Neural cell (in vitro differentiated cells): Measurements from ENCODE around the gene HDAC11. TPM values are rescaled to one million over a fixed set of nuclear protein-coding genes. Genes with fewer than 3 reads are reported as not detected.
"Not testable (repeated sequence)": the region's sequence is repeated elsewhere in the genome, so short reads cannot be mapped to it uniquely, and the experiment has no call there.

Source experiments
- H2AFZ ChIP-seq: fragments of 200-600, 300-800 bp; sonication (generic), shearing (Covaris generic); 2 replicates; pipeline ENCODE4 v1.6.0; 2014; ENCODE audit warnings: low read depth, mild to moderate bottlenecking, antibody characterized with exemption, low read length, moderate library complexity
- H3F3A ChIP-seq: fragments of 200-600 bp; shearing (Covaris generic); 2 replicates; pipeline ENCODE4 v1.6.1; 2016; ENCODE audit warnings: mild to moderate bottlenecking, moderate library complexity, mixed read lengths, antibody characterized with exemption, low read length; ENCODE audit not compliant: insufficient read depth, poor library complexity, severe bottlenecking
- H3K27ac ChIP-seq: fragments of 200-600, 300-800 bp; sonication (generic), shearing (Covaris generic); 2 replicates; pipeline ENCODE4 v1.5.1; 2014; ENCODE audit warnings: mild to moderate bottlenecking, low read length, moderate library complexity
- H3K27me3 ChIP-seq: fragments of 300-800, 200-600 bp; sonication (generic), shearing (Covaris generic); 2 replicates; pipeline ENCODE4 v1.6.0; 2014; ENCODE audit warnings: mild to moderate bottlenecking, low read depth, low read length, moderate library complexity; ENCODE audit not compliant: insufficient read depth
- H3K36me3 ChIP-seq: fragments of 300-800, 200-600 bp; sonication (generic), shearing (Covaris generic); 2 replicates; pipeline ENCODE4 v1.5.1; 2014; ENCODE audit warnings: mild to moderate bottlenecking, antibody characterized with exemption, low read length, moderate library complexity; ENCODE audit not compliant: insufficient read depth
- H3K4me2 ChIP-seq: fragments of 300-800, 200-600 bp; sonication (generic), shearing (Covaris generic); 2 replicates; pipeline ENCODE4 v1.6.0; 2014; ENCODE audit warnings: mild to moderate bottlenecking, low read length
- H3K4me3 ChIP-seq: fragments of 300-800, 200-600 bp; sonication (generic), shearing (Covaris generic); 2 replicates; pipeline ENCODE4 v1.5.1; 2014; ENCODE audit warnings: mild to moderate bottlenecking, low read length, moderate library complexity
- H3K79me2 ChIP-seq: fragments of 200-600 bp; shearing (Covaris generic); replicated peaks from 2 replicates; pipeline ENCODE4 v1.6.0; 2014; ENCODE audit warnings: mild to moderate bottlenecking, low read length, moderate library complexity; ENCODE audit not compliant: insufficient read depth
- H3K9ac ChIP-seq: fragments of 300-800, 200-600 bp; sonication (generic), shearing (Covaris generic); 2 replicates; pipeline ENCODE4 v1.6.1; 2016; ENCODE audit warnings: mild to moderate bottlenecking, low read length, mixed read lengths
- H3K9me2 ChIP-seq: fragments of 200-600 bp; shearing (Covaris generic); 2 replicates; pipeline ENCODE4 v1.6.1; 2016; ENCODE audit warnings: mild to moderate bottlenecking, low read length, mixed read lengths; ENCODE audit not compliant: insufficient read depth
- H3K9me3 ChIP-seq: fragments of 200-600, 300-800 bp; sonication (generic), shearing (Covaris generic); 2 replicates; pipeline ENCODE4 v1.6.1; 2016; ENCODE audit warnings: mild to moderate bottlenecking, mixed run types, low read length, moderate library complexity, mixed read lengths
- H4K20me1 ChIP-seq: fragments of 200-600 bp; shearing (Covaris generic); 2 replicates; pipeline ENCODE4 v1.6.1; 2016; ENCODE audit warnings: mild to moderate bottlenecking, mixed run types; ENCODE audit not compliant: insufficient read depth
- EP300 ChIP-seq: fragments of 450-650 bp; conservative IDR thresholded peaks from 2 replicates; pipeline ENCODE4 v1.6.1; 2014; ENCODE audit warnings: antibody characterized with exemption, mild to moderate bottlenecking, moderate library complexity; ENCODE audit not compliant: poor library complexity, severe bottlenecking
- EZH2 ChIP-seq: fragments of 200-600, 300-800 bp; shearing (Covaris generic), sonication (generic); IDR thresholded peaks from 2 replicates; pipeline ENCODE4 v1.6.1; 2014; ENCODE audit warnings: antibody characterized with exemption, low read length, borderline replicate concordance, mild to moderate bottlenecking; ENCODE audit not compliant: insufficient read depth, poor library complexity, severe bottlenecking
- MXI1 ChIP-seq: fragments of 450-650 bp; conservative IDR thresholded peaks from 2 replicates; pipeline ENCODE4 v1.6.1; 2014; ENCODE audit warnings: antibody characterized with exemption, mild to moderate bottlenecking; ENCODE audit not compliant: poor library complexity, severe bottlenecking
- POLR2AphosphoS5 ChIP-seq: IDR thresholded peaks from 2 replicates; pipeline ENCODE4 v1.6.1; 2012
- RAD21 ChIP-seq: fragments of 450-650 bp; conservative IDR thresholded peaks from 2 replicates; pipeline ENCODE4 v1.6.1; 2014; ENCODE audit warnings: antibody characterized with exemption, mild to moderate bottlenecking, moderate library complexity
- SMC3 ChIP-seq: fragments of 450-650 bp; conservative IDR thresholded peaks from 2 replicates; pipeline ENCODE4 v1.6.1; 2014; ENCODE audit warnings: antibody characterized with exemption, mild to moderate bottlenecking, moderate library complexity; ENCODE audit not compliant: poor library complexity
- TAF1 ChIP-seq: IDR thresholded peaks from 2 replicates; pipeline ENCODE4 v1.6.1; 2012; ENCODE audit warnings: low read depth
- polyA plus RNA-seq: library from polyadenylated mRNA; depleted of rRNA; stranded (reverse); fragments of >200 nt; gene quantifications from 2 replicates; pipeline ENCODE4 v1.2.3, GENCODE V29; 2014
- TF ChIP-seq, protein P1 (sequence below): fragments of 450-650 bp; IDR thresholded peaks from 2 replicates; pipeline ENCODE4 v1.5.1; 2014; ENCODE audit warnings: antibody characterized with exemption, mild to moderate bottlenecking, moderate library complexity; ENCODE audit not compliant: poor library complexity, severe bottlenecking
- TF ChIP-seq, protein P2 (sequence below): IDR thresholded peaks from 2 replicates; pipeline ENCODE4 v1.6.1; 2012; ENCODE audit warnings: borderline replicate concordance

HDAC11 gene
- polyA plus RNA-seq, 1 donor from 2014 or later: 14.8 TPM

DNA sequence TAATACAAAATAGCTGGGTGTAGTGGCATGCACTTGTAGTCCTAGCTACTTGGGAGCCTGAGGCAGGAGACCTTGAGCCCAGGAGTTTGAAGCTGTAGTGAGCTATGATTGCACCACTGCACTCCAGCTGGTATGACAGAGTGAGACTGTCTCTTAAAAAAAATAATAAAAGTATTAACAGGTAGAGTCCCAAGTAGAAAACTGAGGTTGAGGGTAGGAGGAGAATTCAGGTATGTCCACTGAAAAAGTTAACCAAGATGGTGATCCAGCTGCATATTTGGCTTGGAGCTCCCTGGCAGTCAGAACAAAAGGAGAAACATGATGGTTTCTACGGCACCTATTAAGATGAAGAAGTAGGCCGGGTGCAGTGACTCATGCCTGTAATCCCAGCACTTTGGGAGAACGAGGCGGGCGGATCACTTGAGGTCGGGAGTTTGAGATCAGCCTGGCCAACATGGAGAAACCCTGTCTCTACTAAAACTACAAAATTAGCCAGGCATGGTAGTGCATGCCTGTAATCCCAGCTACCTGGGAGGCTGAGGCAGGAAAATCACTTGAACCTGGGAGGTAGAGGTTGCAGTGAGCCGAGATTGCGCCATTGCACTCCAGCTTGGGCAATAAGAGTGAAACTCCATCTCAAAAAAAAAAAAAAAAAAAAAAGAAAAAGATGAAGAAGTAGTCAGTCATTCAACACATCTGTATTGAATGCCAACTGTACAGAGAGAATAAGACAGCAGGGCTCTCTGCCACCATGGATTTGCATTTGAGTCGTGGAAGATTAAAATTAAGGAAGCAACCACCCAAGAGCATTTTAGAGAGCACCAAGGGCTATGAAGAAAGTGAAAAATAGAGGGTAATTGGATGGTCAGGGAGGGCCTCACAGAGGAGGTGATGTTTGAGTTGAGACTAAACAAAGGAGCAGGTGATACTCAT, 5.8 kb downstream of the HDAC11 start:
- H3K4me2 ChIP-seq, H3K9me2 ChIP-seq, H4K20me1 ChIP-seq, H3K27ac ChIP-seq, H3K79me2 ChIP-seq, H3F3A ChIP-seq, H3K27me3 ChIP-seq, H2AFZ ChIP-seq, H3K4me3 ChIP-seq, H3K9me3 ChIP-seq, H3K9ac ChIP-seq, H3K36me3 ChIP-seq: not testable (repeated sequence)

DNA sequence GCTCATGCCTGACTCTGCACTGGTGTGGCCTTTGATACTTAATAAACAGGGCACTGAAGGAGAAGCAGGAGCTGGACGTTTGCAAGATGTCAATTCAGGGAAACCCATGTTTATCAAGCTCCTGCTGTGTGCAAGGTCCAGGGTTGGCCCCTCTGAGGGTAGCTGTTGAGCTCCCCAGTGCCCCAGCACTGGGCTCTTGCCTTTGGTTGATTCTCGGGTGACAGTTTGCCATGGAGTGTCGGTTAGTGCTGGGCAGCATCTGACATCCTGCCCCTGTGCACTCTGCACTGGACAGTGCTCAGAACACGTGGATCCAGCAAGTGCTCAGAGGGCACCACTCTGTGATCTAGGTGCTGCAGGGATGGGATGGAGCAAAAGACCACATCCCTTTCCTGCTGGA, 7.3 kb downstream of the HDAC11 start:
- no peak overlapping the region for H3K4me2 ChIP-seq
- H3K9me3 ChIP-seq: no peaks in the 10 kb centered on the region
- no peak overlapping the region for H2AFZ ChIP-seq
- H4K20me1 ChIP-seq: no peaks in the 10 kb centered on the region
- no peak overlapping the region for H3K9ac ChIP-seq
- H3K27me3 ChIP-seq: no peaks in the 10 kb centered on the region
- TF ChIP-seq, protein P1, sequence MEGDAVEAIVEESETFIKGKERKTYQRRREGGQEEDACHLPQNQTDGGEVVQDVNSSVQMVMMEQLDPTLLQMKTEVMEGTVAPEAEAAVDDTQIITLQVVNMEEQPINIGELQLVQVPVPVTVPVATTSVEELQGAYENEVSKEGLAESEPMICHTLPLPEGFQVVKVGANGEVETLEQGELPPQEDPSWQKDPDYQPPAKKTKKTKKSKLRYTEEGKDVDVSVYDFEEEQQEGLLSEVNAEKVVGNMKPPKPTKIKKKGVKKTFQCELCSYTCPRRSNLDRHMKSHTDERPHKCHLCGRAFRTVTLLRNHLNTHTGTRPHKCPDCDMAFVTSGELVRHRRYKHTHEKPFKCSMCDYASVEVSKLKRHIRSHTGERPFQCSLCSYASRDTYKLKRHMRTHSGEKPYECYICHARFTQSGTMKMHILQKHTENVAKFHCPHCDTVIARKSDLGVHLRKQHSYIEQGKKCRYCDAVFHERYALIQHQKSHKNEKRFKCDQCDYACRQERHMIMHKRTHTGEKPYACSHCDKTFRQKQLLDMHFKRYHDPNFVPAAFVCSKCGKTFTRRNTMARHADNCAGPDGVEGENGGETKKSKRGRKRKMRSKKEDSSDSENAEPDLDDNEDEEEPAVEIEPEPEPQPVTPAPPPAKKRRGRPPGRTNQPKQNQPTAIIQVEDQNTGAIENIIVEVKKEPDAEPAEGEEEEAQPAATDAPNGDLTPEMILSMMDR: no peak
- no peak for TF ChIP-seq TAF1
- TF ChIP-seq, protein P2, sequence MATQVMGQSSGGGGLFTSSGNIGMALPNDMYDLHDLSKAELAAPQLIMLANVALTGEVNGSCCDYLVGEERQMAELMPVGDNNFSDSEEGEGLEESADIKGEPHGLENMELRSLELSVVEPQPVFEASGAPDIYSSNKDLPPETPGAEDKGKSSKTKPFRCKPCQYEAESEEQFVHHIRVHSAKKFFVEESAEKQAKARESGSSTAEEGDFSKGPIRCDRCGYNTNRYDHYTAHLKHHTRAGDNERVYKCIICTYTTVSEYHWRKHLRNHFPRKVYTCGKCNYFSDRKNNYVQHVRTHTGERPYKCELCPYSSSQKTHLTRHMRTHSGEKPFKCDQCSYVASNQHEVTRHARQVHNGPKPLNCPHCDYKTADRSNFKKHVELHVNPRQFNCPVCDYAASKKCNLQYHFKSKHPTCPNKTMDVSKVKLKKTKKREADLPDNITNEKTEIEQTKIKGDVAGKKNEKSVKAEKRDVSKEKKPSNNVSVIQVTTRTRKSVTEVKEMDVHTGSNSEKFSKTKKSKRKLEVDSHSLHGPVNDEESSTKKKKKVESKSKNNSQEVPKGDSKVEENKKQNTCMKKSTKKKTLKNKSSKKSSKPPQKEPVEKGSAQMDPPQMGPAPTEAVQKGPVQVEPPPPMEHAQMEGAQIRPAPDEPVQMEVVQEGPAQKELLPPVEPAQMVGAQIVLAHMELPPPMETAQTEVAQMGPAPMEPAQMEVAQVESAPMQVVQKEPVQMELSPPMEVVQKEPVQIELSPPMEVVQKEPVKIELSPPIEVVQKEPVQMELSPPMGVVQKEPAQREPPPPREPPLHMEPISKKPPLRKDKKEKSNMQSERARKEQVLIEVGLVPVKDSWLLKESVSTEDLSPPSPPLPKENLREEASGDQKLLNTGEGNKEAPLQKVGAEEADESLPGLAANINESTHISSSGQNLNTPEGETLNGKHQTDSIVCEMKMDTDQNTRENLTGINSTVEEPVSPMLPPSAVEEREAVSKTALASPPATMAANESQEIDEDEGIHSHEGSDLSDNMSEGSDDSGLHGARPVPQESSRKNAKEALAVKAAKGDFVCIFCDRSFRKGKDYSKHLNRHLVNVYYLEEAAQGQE: no peak
- no peak for TF ChIP-seq MXI1
- TF ChIP-seq SMC3: no peak
- TF ChIP-seq EP300: no peak
- TF ChIP-seq EZH2: no peak
- no peak for TF ChIP-seq RAD21
- no peak for TF ChIP-seq POLR2AphosphoS5
- no peak overlapping the region for H3K4me3 ChIP-seq
- no peaks in the 10 kb centered on the region for H3K79me2 ChIP-seq
- H3K9me2 ChIP-seq: no peaks in the 10 kb centered on the region
- H3F3A ChIP-seq: no peaks in the 10 kb centered on the region
- H3K36me3 ChIP-seq: no peaks in the 10 kb centered on the region
- H3K27ac ChIP-seq: no peak overlapping the region
